ENCODE results near the gene GLT6D1.
"Not testable (repeated sequence)": the region's sequence is repeated elsewhere in the genome, so short reads cannot be mapped to it uniquely, and the experiment has no call there.

GLT6D1 gene

DNA sequence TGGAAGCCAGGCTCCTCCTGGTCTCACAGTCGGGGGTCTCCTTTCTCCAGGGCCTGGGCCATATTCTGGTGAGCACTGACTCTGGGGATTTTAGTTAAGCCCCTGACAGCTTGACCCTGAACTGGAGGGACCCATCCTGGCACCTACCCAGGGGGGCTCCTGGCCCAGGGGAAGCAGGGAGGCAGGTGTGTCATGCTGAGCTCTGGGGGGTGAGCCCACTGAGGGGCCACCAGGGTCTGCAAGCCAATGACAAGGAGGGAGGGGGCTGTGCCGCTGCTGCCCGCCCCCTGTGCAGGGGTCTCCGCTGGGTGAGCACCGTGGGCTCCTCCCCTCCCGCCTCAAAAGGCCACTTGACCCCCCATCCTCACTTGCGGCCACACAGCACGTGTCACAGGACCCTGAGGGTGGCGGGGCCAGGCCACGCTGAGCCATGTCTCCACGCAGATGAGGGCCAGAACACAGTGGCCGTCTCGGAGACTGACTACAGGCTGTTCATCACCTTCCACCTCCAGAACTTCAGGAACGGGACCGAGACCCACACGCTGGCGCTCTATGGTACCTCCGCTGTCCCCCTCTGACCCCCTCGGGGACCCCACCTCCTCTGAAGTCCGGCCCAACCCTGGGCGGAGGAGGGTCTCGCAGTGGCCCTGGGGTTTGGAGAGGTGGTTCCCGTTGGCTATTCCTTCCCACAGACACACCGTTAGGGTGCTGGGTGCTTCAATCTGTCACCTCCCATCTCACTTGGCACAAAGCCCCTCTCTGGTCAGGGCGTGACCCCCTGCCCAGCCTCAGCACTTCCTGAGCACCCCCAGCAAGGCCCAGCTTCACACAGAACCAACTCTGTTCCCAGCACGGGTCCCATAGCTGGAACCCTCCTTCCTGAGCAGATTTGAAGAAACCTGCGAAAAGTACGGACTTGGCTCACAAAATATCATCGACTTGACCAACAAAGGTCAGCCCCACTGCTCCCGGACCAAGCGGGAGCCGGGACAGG lies 25.8 kb upstream of the GLT6D1 start:
- no peak for DNase-seq (ENCODE audit: low read depth)

GRCh38 chr9:135664266-135664665 lies 24.9 kb upstream of the GLT6D1 start:
- no peak for DNase-seq (ENCODE audit: low read depth)

DNA sequence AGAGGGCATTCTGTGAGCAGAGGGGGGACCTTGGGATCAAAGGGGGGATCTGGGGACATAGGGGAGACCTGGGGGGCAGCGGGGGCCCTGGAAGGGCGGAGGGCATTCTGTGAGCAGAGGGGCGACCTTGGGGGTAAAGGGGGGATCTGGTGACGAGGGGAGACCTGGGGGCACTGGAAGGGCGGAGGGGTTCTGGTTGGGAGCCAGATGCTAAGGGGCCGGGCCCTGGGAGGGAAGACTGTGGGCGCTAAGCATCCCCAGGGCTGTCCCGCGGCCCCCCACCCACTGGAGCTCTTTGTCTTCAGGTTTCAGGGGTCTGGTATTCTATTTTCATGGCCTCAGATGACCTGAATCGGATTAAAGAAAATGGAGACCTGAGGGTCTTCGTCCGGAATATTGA lies 24.5 kb upstream of the GLT6D1 start:
- DNase-seq (ENCODE audit: low read depth), result no peak

DNA sequence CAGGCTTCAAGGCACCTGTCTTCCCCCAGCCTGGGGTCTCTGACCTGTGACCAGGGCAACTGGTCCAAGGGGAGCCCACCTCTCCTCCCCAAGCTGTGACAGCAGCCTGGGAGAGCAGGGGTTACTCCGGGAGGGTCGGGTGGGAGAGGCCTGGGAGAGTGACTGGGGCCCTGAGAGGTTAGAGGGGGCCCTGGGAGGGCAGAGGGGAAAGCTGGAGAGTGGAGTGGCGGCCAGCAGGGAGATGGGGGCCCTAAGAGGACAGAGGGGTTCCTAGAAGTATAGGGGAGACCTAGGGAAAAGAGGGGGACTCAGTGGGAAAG lies 24.1 kb upstream of the GLT6D1 start:
- DNase-seq (ENCODE audit: low read depth), result no peak

GRCh38 chr9:135662758-135663450 lies 23.6 kb upstream of the GLT6D1 start, which contains the start of gene LCN9:
TSS of gene LCN9 (plus strand) at chr9:135663309. CDS start at chr9:135663322, 13 bp downstream.
- DNase-seq (ENCODE audit: low read depth), result no peak

GRCh38 chr9:135661816-135662560 lies 22.6 kb upstream of the GLT6D1 start:
- no peak for DNase-seq (ENCODE audit: low read depth)

GRCh38 chr9:135660407-135660806 lies 21.1 kb upstream of the GLT6D1 start:
- no peak for DNase-seq (ENCODE audit: low read depth)

DNA sequence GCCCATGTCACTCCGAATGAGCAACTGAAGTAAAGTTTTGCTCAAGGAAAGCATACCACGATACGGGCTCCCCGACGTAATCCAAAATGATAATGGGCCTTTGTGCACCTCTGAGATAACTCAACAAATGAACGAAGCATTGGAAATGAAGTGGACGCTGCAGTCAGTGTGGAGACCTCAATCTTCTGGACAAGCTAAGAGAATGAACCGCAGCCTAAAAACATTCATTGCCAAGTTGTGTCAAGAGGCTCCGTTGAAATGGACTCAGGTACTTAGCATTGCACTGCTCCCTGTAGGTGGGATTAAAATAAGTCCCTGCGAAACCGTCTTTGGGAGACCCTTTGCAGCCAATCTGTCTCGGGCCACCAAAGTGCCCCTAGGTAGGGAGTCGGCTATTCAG lies 19.9 kb upstream of the GLT6D1 start:
- DNase-seq (ENCODE audit: low read depth), result no peak

GRCh38 chr9:135657416-135657815 lies 18.1 kb upstream of the GLT6D1 start:
- no peak for DNase-seq (ENCODE audit: low read depth)

GRCh38 chr9:135655317-135655716 lies 16.0 kb upstream of the GLT6D1 start:
- no peak for DNase-seq (ENCODE audit: low read depth)

DNA sequence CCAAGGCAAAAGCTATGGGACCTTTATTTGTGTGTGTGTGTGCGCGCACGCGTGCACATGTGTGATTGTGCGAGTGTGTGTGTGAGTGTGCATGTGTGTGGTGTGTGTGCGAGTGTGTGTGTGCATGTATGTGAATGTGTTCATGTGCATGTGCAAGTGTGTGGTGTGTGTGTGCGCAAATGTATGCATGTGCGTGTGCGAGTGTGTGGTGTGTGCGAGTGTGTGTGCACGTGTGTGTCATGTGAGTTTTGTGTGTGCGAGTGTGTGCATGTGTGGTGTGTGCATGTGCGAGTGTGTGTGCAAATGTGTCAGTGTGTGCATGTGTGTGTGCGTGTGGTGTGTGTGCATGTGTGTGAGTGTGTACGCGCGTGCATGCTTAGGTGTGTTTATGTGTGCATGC lies 11.1 kb upstream of the GLT6D1 start:
- DNase-seq (ENCODE audit: low read depth), result no peak

- DNase-seq (ENCODE audit: low read depth), result no peak
These were observed 10.2 kb upstream of the GLT6D1 start for GRCh38 chr9:135649508-135649907.

DNA sequence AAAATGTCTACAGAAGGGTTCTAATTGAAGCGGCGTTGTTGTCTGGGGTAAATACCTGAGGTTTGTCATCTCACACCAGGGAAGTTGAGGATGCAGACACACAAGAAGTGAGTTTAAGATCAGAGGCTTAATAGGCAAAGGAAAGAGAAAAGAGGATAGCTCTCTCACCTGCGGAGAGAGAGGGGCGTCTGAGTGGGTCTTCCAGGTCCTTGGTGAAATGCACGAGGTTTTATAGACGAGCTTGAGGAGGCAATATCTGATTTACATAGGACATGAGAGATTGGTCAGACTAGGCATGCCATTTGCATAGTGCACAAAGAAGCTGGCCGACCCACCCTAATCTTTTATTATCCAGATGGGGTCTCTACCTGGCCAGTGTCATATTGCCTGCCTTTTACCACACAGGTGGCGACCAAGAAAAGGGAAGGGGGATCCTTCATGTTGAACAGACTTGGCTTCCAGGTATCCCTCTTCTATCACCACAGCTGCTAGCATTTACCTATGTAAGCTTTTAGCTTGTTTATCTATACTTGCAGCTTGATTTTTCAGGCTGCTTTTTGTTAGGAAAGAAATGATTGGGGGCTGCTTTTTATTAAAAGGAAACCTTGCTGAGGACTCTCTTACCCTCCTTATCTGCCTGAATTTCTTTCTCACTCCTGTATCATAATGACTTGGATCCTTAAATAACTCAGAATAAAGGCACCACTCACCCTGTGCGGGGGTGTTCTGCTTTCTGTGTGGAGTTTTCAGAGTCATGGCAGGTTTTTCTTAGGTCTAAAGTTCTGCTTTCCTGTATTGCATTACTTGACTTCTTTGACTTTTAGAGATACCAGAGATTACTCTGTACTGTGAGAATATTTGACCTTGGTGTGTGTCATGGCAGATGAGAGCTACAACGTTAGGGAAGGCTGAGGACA lies 9.4 kb upstream of the GLT6D1 start:
- DNase-seq (ENCODE audit: low read depth), result no peak

DNA sequence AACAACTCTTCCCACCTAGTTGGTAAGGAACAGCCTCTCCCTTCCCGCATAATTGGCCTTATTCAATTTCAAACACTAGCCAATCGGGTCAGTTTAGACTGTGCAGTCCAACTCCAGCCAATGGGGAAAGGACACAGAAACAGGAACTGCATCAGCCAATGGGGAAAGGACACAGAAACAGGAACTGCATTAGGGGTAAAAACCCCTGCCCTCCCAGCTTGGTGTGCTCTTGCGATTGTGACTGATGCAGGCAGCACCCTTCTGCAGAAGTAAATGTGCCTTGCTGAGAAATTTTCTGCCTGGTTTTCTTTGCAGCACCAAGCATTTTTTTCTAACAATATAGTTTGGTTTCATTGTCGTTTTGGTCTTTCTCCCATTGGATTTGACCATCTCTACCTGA lies 8.5 kb upstream of the GLT6D1 start:
- no peak for DNase-seq (ENCODE audit: low read depth)

DNA sequence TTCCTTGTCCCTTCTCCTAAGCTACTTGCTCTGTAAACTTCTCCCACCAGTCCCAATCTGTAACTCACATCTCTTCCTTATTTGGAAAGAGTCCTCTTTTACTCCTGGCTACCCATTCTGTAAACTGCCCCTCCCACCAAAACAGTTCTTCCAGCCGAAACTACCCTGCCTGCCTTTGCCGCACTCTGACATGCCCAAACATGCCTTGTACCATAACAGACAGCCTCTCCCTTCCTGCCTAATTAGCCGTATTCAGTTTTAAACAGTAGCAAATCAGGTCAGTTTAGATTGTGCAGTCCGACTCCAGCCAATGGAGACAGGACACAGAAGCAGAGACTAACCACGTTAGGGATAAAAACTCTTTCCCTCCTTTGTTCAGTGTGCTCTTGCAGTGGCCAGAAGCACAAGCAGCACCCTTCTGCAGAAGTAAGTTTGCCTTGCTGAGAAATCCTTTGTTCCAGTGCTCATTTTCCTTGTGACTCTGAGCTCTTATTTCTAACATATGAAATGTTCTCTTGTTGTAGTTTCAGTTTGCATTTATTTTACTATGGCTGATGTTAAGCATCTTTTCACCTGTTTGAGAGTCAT lies 5.4 kb upstream of the GLT6D1 start:
- no peak for DNase-seq (ENCODE audit: low read depth)

GRCh38 chr9:135641745-135642144 lies 2.4 kb upstream of the GLT6D1 start:
- no peak for DNase-seq (ENCODE audit: low read depth)

GRCh38 chr9:135641047-135641446 lies 1.7 kb upstream of the GLT6D1 start:
- DNase-seq (ENCODE audit: low read depth), result no peak

- not testable (repeated sequence) for DNase-seq (ENCODE audit: low read depth)
These were observed 2.3 kb downstream of the GLT6D1 start for GRCh38 chr9:135636930-135637530.

- DNase-seq (ENCODE audit: low read depth), result no peak
These were observed 6.5 kb downstream of the GLT6D1 start for GRCh38 chr9:135632841-135633240.

DNA sequence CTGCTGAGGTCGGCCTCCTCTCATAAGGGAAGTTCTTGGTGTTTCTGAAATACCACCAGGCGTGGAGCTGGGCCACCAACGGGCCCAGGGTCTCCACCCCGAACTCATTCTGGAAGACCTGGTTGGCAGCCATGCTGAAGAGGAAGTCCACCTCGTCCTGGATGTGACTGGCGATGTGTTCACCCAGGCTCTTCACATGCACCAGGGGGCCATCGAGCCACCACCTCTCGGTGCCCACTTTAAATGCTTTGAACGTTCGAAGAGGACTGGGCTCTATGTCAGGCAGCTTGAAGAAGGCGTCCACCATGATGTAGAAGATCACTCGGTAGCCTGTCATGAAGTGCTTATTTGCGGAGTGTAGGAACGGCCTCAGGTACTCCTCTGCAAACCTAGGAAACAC lies 15.1 kb downstream of the GLT6D1 start:
- no peak for DNase-seq (ENCODE audit: low read depth)

Measured in stimulated activated CD8-positive, alpha-beta memory T cell treated with anti-CD3 and anti-CD28 coated beads, Interleukin-12 subunit alpha, Interleukin-12 subunit beta, amount 100 ng/mL, for 1 hour (primary cell).